GM12878 (cell line): ENCODE results near the gene C15orf39. TPM values are rescaled to one million over a fixed set of nuclear protein-coding genes. Genes with fewer than 3 reads are reported as not detected.

Source experiments
- BMI1 ChIP-seq: fragments of 450-650 bp; IDR thresholded peaks from 2 replicates; pipeline ENCODE4 v1.6.1; 2016; ENCODE audit warnings: mild to moderate bottlenecking, moderate library complexity, borderline replicate concordance
- FOXM1 ChIP-seq: IDR thresholded peaks from 2 replicates; pipeline ENCODE4 v1.6.1; 2012; ENCODE audit warnings: low read depth, mild to moderate bottlenecking, inconsistent platforms, low read length, moderate library complexity
- GATAD2B ChIP-seq: fragments of 450-650 bp; conservative IDR thresholded peaks from 2 replicates; pipeline ENCODE4 v1.6.1; 2017; ENCODE audit warnings: low read depth, mild to moderate bottlenecking, moderate library complexity
- HDAC2 ChIP-seq: fragments of 200-600 bp; sonication (generic); IDR thresholded peaks from 2 replicates; pipeline ENCODE4 v1.6.1; 2017
- JUND ChIP-seq: IDR thresholded peaks from 2 replicates; pipeline ENCODE4 v1.6.1; 2012; ENCODE audit warnings: low read depth, mild to moderate bottlenecking, low read length, improper control_type of control experiment, moderate library complexity
- MEF2A ChIP-seq: IDR thresholded peaks from 2 replicates; pipeline ENCODE4 v1.6.1; 2011; ENCODE audit warnings: low read depth, mild to moderate bottlenecking, low read length, moderate library complexity; ENCODE audit not compliant: insufficient read depth
- MEF2B ChIP-seq: fragments of 450-650 bp; IDR thresholded peaks from 2 replicates; pipeline ENCODE4 v1.6.1; 2018; ENCODE audit warnings: mild to moderate bottlenecking, moderate library complexity; ENCODE audit not compliant: partially characterized antibody, poor library complexity, severe bottlenecking
- MXI1 ChIP-seq: fragments of 150-350 bp; IDR thresholded peaks from 2 replicates; pipeline ENCODE4 v1.6.1; 2011; ENCODE audit warnings: low read depth, mild to moderate bottlenecking, inconsistent platforms, low read length, improper control_type of control experiment
- NBN ChIP-seq: fragments of 450-650 bp; IDR thresholded peaks from 2 replicates; pipeline ENCODE4 v1.6.1; 2016
- NR2C1 ChIP-seq: fragments of 450-650 bp; IDR thresholded peaks from 2 replicates; pipeline ENCODE4 v1.6.1; 2017; ENCODE audit warnings: antibody characterized with exemption, mild to moderate bottlenecking, moderate library complexity
- SIX5 ChIP-seq: IDR thresholded peaks from 2 replicates; pipeline ENCODE4 v1.6.1; 2011; ENCODE audit warnings: mild to moderate bottlenecking, low read depth, low read length, moderate library complexity; ENCODE audit not compliant: severe bottlenecking
- SMAD1 ChIP-seq: fragments of 450-650 bp; IDR thresholded peaks from 2 replicates; pipeline ENCODE4 v1.6.1; 2018; ENCODE audit warnings: mild to moderate bottlenecking, low read depth; ENCODE audit not compliant: partially characterized antibody
- SPI1 ChIP-seq: IDR thresholded peaks from 2 replicates; pipeline ENCODE4 v1.6.1; 2011; ENCODE audit warnings: low read depth, mild to moderate bottlenecking, low read length, moderate library complexity, borderline replicate concordance; ENCODE audit not compliant: insufficient read depth
- YY1 ChIP-seq: IDR thresholded peaks from 2 replicates; pipeline ENCODE4 v1.6.1; 2011; ENCODE audit warnings: low read depth, mild to moderate bottlenecking, low read length
- polyA plus RNA-seq, 11 experiments: library from polyadenylated mRNA; depleted of rRNA in 4 of 11; unstranded in 6 of 11; stranded (reverse) in 5 of 11; fragments of >200 nt; fragmentation: Nextera tagmentation in 4 of 11; fragmentation: Illumina TruSeq in 1 of 11; extraction: Ambion mirVana in 4 of 11; extraction: Trizol in 1 of 11; gene quantifications; 1 replicate in 1 of 11; 2 replicates in 10 of 11; pipeline versions ENCODE4 v1.2.1 to v1.2.3, GENCODE V29; 2011 to 2016; ENCODE audit warnings: inconsistent platforms in 2 of 11, missing spikeins in 2 of 11, low read depth in 1 of 11
- total RNA-seq, 4 experiments: library from RNA; depleted of rRNA in 3 of 4; stranded (reverse); fragments of >200 nt in 3 of 4; fragmentation: Illumina TruSeq in 1 of 4; extraction: Trizol in 1 of 4; gene quantifications; 2 replicates each; pipeline versions ENCODE4 v1.2.1 to v1.2.3, GENCODE V29; 2013 to 2021
- TF ChIP-seq, protein P1 (sequence below): IDR thresholded peaks from 2 replicates; pipeline ENCODE4 v1.6.1; 2011; ENCODE audit warnings: borderline replicate concordance, low read depth, mild to moderate bottlenecking, moderate library complexity, low read length; ENCODE audit not compliant: insufficient read depth, poor library complexity, severe bottlenecking
- TF ChIP-seq, protein P2 (sequence below): fragments of 450-650 bp; formaldehyde crosslinking; IDR thresholded peaks from 2 replicates; pipeline ENCODE4 v1.4.0; 2020; ENCODE audit warnings: mild to moderate bottlenecking, moderate library complexity
- TF ChIP-seq, protein P3 (sequence below): fragments of 450-650 bp; IDR thresholded peaks from 2 replicates; pipeline ENCODE4 v1.6.1; 2016; ENCODE audit warnings: mild to moderate bottlenecking, moderate library complexity, borderline replicate concordance
- TF ChIP-seq, protein P4 (sequence below): fragments of 450-650 bp; IDR thresholded peaks from 2 replicates; pipeline ENCODE4 v1.6.1; 2017; ENCODE audit warnings: mild to moderate bottlenecking, low read depth, inconsistent platforms; ENCODE audit not compliant: poor library complexity, severe bottlenecking

The C15orf39 gene
- total and polyA plus RNA-seq, 10 of the 15 experiments (the other 5 are each of a cell fraction or from before 2014, with no cell fraction given), result 2.3 to 139 (median 33.0) TPM

DNA sequence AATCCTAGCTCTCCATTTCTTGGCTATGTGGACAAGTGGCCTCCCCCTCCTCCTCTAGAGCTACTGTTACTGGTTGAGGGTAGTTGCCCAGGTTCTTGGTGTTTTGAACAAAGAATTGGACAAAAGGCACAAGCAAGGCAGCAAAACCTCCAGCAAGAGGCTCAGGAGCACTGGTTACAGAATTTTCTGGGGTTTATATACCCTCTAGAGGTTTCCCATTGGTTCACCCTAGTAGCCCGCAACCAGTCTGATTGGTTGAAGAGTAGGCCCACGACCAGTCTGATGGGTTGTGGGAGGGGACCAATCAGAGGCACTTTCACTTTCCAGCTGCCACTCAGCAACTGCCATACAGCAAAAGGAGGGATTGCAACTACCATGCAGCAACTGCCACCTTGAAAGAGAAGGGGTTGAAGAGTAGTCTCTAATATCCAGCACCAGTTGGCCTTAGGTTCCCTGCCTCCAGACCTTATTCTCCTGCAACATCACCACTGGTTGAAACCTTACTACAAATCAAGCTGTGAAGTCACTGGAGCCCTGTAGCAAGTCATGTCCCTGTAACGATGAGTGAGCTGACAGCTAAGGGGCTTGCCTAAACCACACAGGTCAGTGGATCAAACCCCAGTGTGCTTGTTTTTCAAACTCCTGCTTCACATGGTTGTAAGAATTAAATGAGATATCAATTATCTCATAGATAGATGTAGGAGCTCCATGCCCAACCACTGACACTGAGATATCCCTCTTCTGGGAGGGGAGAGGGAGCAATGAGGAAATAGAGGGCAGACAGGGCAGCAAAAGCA, 2.9 kb upstream of the C15orf39 start (continued):
- TF ChIP-seq SIX5 (no peak), SPI1 (no peak), HDAC2 (no peak), BMI1 (no peak), SMAD1 (no peak), YY1 (0 out of 2 replicates have a peak, but pooled peaks have one; percentile 16), FOXM1 (no peak), NBN (no peak), NR2C1 (no peak), MXI1 (no peak), JUND (no peak), GATAD2B (no peak), MEF2A (no peak), MEF2B (no peak)
- TF ChIP-seq, protein P1, sequence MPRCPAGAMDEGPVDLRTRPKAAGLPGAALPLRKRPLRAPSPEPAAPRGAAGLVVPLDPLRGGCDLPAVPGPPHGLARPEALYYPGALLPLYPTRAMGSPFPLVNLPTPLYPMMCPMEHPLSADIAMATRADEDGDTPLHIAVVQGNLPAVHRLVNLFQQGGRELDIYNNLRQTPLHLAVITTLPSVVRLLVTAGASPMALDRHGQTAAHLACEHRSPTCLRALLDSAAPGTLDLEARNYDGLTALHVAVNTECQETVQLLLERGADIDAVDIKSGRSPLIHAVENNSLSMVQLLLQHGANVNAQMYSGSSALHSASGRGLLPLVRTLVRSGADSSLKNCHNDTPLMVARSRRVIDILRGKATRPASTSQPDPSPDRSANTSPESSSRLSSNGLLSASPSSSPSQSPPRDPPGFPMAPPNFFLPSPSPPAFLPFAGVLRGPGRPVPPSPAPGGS, result no peak
- TF ChIP-seq, protein P2, sequence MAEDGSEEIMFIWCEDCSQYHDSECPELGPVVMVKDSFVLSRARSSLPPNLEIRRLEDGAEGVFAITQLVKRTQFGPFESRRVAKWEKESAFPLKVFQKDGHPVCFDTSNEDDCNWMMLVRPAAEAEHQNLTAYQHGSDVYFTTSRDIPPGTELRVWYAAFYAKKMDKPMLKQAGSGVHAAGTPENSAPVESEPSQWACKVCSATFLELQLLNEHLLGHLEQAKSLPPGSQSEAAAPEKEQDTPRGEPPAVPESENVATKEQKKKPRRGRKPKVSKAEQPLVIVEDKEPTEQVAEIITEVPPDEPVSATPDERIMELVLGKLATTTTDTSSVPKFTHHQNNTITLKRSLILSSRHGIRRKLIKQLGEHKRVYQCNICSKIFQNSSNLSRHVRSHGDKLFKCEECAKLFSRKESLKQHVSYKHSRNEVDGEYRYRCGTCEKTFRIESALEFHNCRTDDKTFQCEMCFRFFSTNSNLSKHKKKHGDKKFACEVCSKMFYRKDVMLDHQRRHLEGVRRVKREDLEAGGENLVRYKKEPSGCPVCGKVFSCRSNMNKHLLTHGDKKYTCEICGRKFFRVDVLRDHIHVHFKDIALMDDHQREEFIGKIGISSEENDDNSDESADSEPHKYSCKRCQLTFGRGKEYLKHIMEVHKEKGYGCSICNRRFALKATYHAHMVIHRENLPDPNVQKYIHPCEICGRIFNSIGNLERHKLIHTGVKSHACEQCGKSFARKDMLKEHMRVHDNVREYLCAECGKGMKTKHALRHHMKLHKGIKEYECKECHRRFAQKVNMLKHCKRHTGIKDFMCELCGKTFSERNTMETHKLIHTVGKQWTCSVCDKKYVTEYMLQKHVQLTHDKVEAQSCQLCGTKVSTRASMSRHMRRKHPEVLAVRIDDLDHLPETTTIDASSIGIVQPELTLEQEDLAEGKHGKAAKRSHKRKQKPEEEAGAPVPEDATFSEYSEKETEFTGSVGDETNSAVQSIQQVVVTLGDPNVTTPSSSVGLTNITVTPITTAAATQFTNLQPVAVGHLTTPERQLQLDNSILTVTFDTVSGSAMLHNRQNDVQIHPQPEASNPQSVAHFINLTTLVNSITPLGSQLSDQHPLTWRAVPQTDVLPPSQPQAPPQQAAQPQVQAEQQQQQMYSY (CRISPR knock-in tag), result no peak
- TF ChIP-seq, protein P3, sequence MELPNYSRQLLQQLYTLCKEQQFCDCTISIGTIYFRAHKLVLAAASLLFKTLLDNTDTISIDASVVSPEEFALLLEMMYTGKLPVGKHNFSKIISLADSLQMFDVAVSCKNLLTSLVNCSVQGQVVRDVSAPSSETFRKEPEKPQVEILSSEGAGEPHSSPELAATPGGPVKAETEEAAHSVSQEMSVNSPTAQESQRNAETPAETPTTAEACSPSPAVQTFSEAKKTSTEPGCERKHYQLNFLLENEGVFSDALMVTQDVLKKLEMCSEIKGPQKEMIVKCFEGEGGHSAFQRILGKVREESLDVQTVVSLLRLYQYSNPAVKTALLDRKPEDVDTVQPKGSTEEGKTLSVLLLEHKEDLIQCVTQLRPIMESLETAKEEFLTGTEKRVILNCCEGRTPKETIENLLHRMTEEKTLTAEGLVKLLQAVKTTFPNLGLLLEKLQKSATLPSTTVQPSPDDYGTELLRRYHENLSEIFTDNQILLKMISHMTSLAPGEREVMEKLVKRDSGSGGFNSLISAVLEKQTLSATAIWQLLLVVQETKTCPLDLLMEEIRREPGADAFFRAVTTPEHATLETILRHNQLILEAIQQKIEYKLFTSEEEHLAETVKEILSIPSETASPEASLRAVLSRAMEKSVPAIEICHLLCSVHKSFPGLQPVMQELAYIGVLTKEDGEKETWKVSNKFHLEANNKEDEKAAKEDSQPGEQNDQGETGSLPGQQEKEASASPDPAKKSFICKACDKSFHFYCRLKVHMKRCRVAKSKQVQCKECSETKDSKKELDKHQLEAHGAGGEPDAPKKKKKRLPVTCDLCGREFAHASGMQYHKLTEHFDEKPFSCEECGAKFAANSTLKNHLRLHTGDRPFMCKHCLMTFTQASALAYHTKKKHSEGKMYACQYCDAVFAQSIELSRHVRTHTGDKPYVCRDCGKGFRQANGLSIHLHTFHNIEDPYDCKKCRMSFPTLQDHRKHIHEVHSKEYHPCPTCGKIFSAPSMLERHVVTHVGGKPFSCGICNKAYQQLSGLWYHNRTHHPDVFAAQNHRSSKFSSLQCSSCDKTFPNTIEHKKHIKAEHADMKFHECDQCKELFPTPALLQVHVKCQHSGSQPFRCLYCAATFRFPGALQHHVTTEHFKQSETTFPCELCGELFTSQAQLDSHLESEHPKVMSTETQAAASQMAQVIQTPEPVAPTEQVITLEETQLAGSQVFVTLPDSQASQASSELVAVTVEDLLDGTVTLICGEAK, result no peak
- TF ChIP-seq, protein P4, sequence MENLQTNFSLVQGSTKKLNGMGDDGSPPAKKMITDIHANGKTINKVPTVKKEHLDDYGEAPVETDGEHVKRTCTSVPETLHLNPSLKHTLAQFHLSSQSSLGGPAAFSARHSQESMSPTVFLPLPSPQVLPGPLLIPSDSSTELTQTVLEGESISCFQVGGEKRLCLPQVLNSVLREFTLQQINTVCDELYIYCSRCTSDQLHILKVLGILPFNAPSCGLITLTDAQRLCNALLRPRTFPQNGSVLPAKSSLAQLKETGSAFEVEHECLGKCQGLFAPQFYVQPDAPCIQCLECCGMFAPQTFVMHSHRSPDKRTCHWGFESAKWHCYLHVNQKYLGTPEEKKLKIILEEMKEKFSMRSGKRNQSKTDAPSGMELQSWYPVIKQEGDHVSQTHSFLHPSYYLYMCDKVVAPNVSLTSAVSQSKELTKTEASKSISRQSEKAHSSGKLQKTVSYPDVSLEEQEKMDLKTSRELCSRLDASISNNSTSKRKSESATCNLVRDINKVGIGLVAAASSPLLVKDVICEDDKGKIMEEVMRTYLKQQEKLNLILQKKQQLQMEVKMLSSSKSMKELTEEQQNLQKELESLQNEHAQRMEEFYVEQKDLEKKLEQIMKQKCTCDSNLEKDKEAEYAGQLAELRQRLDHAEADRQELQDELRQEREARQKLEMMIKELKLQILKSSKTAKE, result no peak
